ENCODE data around the gene TRUB1.
"Not testable (repeated sequence)": the region's sequence is repeated elsewhere in the genome, so short reads cannot be mapped to it uniquely, and the experiment has no call there.

TRUB1 gene

GRCh38 chr10:114922003-114922402, 16.0 kb upstream of the TRUB1 start:
- no peak overlapping the region for H3K4me3 ChIP-seq (ENCODE audit: low read length in 2 of 2)
- no peaks in the 10 kb centered on the region for H3K27me3 ChIP-seq (ENCODE audit: control insufficient read depth in 2 of 2, insufficient read depth in 2 of 2, low read length in 2 of 2)
- H3K4me1 ChIP-seq (ENCODE audit: control insufficient read depth in 2 of 2, insufficient read depth in 2 of 2, low read length in 2 of 2): no peaks in the 10 kb centered on the region
- no peak overlapping the region for H3K9ac ChIP-seq (ENCODE audit: low read depth in 1 of 2, low read length in 2 of 2)
- no peak overlapping the region for H3K27ac ChIP-seq (ENCODE audit: low read depth in 2 of 2, low read length in 2 of 2)
- no peaks in the 10 kb centered on the region for H3K36me3 ChIP-seq (ENCODE audit: control insufficient read depth in 2 of 2, insufficient read depth in 2 of 2, low read length in 2 of 2)
- H3K9me3 ChIP-seq (ENCODE audit: control insufficient read depth in 2 of 2, low read length in 2 of 2): no peaks in the 10 kb centered on the region

- no peak overlapping the region for H3K4me3 ChIP-seq (ENCODE audit: low read length in 2 of 2)
- H3K27ac ChIP-seq (ENCODE audit: low read depth in 2 of 2, low read length in 2 of 2): no peak overlapping the region
Observed at GRCh38 chr10:114923551-114923950, 14.4 kb upstream of the TRUB1 start.

GRCh38 chr10:114925587-114926586, 12.1 kb upstream of the TRUB1 start:
- no peak overlapping the region for H3K9ac ChIP-seq (ENCODE audit: low read depth in 1 of 2, low read length in 2 of 2)
- H3K4me3 ChIP-seq (ENCODE audit: low read length in 2 of 2): no peak overlapping the region
- no peak overlapping the region for H3K27ac ChIP-seq (ENCODE audit: low read depth in 2 of 2, low read length in 2 of 2)
- no peaks in the 10 kb centered on the region for H3K36me3 ChIP-seq (ENCODE audit: control insufficient read depth in 2 of 2, insufficient read depth in 2 of 2, low read length in 2 of 2)
- H3K27me3 ChIP-seq (ENCODE audit: control insufficient read depth in 2 of 2, insufficient read depth in 2 of 2, low read length in 2 of 2): no peaks in the 10 kb centered on the region
- H3K4me1 ChIP-seq (ENCODE audit: control insufficient read depth in 2 of 2, insufficient read depth in 2 of 2, low read length in 2 of 2): no peaks in the 10 kb centered on the region
- H3K9me3 ChIP-seq (ENCODE audit: control insufficient read depth in 2 of 2, low read length in 2 of 2): no peaks in the 10 kb centered on the region

More at GRCh38 chr10:114923551-114923950, 14.4 kb upstream of the TRUB1 start:
- Histone ChIP-seq H3K4me1 (ENCODE audit: control insufficient read depth in 2 of 2, insufficient read depth in 2 of 2, low read length in 2 of 2) (no peaks in the 10 kb centered on the region), H3K9me3 (ENCODE audit: control insufficient read depth in 2 of 2, low read length in 2 of 2) (no peaks in the 10 kb centered on the region), H3K9ac (ENCODE audit: low read depth in 1 of 2, low read length in 2 of 2) (no peak overlapping the region), H3K36me3 (ENCODE audit: control insufficient read depth in 2 of 2, insufficient read depth in 2 of 2, low read length in 2 of 2) (no peaks in the 10 kb centered on the region), H3K27me3 (ENCODE audit: control insufficient read depth in 2 of 2, insufficient read depth in 2 of 2, low read length in 2 of 2) (no peaks in the 10 kb centered on the region)

GRCh38 chr10:114928818-114929217, 9.2 kb upstream of the TRUB1 start:
- Histone ChIP-seq H3K9ac (ENCODE audit: low read depth in 1 of 2, low read length in 2 of 2) (no peak overlapping the region), H3K4me1 (ENCODE audit: control insufficient read depth in 2 of 2, insufficient read depth in 2 of 2, low read length in 2 of 2) (no peaks in the 10 kb centered on the region), H3K27me3 (ENCODE audit: control insufficient read depth in 2 of 2, insufficient read depth in 2 of 2, low read length in 2 of 2) (no peaks in the 10 kb centered on the region), H3K27ac (ENCODE audit: low read depth in 2 of 2, low read length in 2 of 2) (no peak overlapping the region), H3K36me3 (ENCODE audit: control insufficient read depth in 2 of 2, insufficient read depth in 2 of 2, low read length in 2 of 2) (no peaks in the 10 kb centered on the region), H3K9me3 (ENCODE audit: control insufficient read depth in 2 of 2, low read length in 2 of 2) (no peaks in the 10 kb centered on the region), H3K4me3 (ENCODE audit: low read length in 2 of 2) (no peak overlapping the region)

GRCh38 chr10:114930320-114930719, 7.7 kb upstream of the TRUB1 start:
- H3K4me1 ChIP-seq (ENCODE audit: control insufficient read depth in 2 of 2, insufficient read depth in 2 of 2, low read length in 2 of 2): no peaks in the 10 kb centered on the region
- H3K9ac ChIP-seq (ENCODE audit: low read depth in 1 of 2, low read length in 2 of 2): no peak overlapping the region
- H3K27ac ChIP-seq (ENCODE audit: low read depth in 2 of 2, low read length in 2 of 2): no peak overlapping the region
- no peak overlapping the region for H3K4me3 ChIP-seq (ENCODE audit: low read length in 2 of 2)
- no peaks in the 10 kb centered on the region for H3K36me3 ChIP-seq (ENCODE audit: control insufficient read depth in 2 of 2, insufficient read depth in 2 of 2, low read length in 2 of 2)
- no peaks in the 10 kb centered on the region for H3K27me3 ChIP-seq (ENCODE audit: control insufficient read depth in 2 of 2, insufficient read depth in 2 of 2, low read length in 2 of 2)
- H3K9me3 ChIP-seq (ENCODE audit: control insufficient read depth in 2 of 2, low read length in 2 of 2): no peaks in the 10 kb centered on the region

GRCh38 chr10:114931072-114931679, 6.8 kb upstream of the TRUB1 start:
- H3K9ac ChIP-seq (ENCODE audit: low read depth in 1 of 2, low read length in 2 of 2): no peak overlapping the region
- H3K27me3 ChIP-seq (ENCODE audit: control insufficient read depth in 2 of 2, insufficient read depth in 2 of 2, low read length in 2 of 2): no peaks in the 10 kb centered on the region
- no peak overlapping the region for H3K27ac ChIP-seq (ENCODE audit: low read depth in 2 of 2, low read length in 2 of 2)
- H3K4me1 ChIP-seq (ENCODE audit: control insufficient read depth in 2 of 2, insufficient read depth in 2 of 2, low read length in 2 of 2): no peaks in the 10 kb centered on the region
- H3K9me3 ChIP-seq (ENCODE audit: control insufficient read depth in 2 of 2, low read length in 2 of 2): no peaks in the 10 kb centered on the region
- H3K36me3 ChIP-seq (ENCODE audit: control insufficient read depth in 2 of 2, insufficient read depth in 2 of 2, low read length in 2 of 2): no peaks in the 10 kb centered on the region
- H3K4me3 ChIP-seq (ENCODE audit: low read length in 2 of 2): no peak overlapping the region

GRCh38 chr10:114932225-114932624, 5.8 kb upstream of the TRUB1 start:
- no peak overlapping the region for H3K4me3 ChIP-seq (ENCODE audit: low read length in 2 of 2)
- H3K9ac ChIP-seq (ENCODE audit: low read depth in 1 of 2, low read length in 2 of 2): no peak overlapping the region
- no peaks in the 10 kb centered on the region for H3K36me3 ChIP-seq (ENCODE audit: control insufficient read depth in 2 of 2, insufficient read depth in 2 of 2, low read length in 2 of 2)
- H3K9me3 ChIP-seq (ENCODE audit: control insufficient read depth in 2 of 2, low read length in 2 of 2): no peaks in the 10 kb centered on the region
- no peak overlapping the region for H3K27ac ChIP-seq (ENCODE audit: low read depth in 2 of 2, low read length in 2 of 2)
- no peaks in the 10 kb centered on the region for H3K4me1 ChIP-seq (ENCODE audit: control insufficient read depth in 2 of 2, insufficient read depth in 2 of 2, low read length in 2 of 2)
- no peaks in the 10 kb centered on the region for H3K27me3 ChIP-seq (ENCODE audit: control insufficient read depth in 2 of 2, insufficient read depth in 2 of 2, low read length in 2 of 2)

- Histone ChIP-seq H3K36me3 (ENCODE audit: control insufficient read depth in 2 of 2, insufficient read depth in 2 of 2, low read length in 2 of 2) (no peaks in the 10 kb centered on the region), H3K9ac (ENCODE audit: low read depth in 1 of 2, low read length in 2 of 2) (no peak overlapping the region), H3K27ac (ENCODE audit: low read depth in 2 of 2, low read length in 2 of 2) (no peak overlapping the region), H3K9me3 (ENCODE audit: control insufficient read depth in 2 of 2, low read length in 2 of 2) (no peaks in the 10 kb centered on the region), H3K27me3 (ENCODE audit: control insufficient read depth in 2 of 2, insufficient read depth in 2 of 2, low read length in 2 of 2) (no peaks in the 10 kb centered on the region), H3K4me3 (ENCODE audit: low read length in 2 of 2) (no peak overlapping the region), H3K4me1 (ENCODE audit: control insufficient read depth in 2 of 2, insufficient read depth in 2 of 2, low read length in 2 of 2) (no peaks in the 10 kb centered on the region)
Observed at GRCh38 chr10:114932945-114933344, 5.0 kb upstream of the TRUB1 start.

GRCh38 chr10:114933588-114933987, 4.4 kb upstream of the TRUB1 start:
- H3K9ac ChIP-seq (ENCODE audit: low read depth in 1 of 2, low read length in 2 of 2): no peak overlapping the region
- H3K36me3 ChIP-seq (ENCODE audit: control insufficient read depth in 2 of 2, insufficient read depth in 2 of 2, low read length in 2 of 2): no peaks in the 10 kb centered on the region
- no peak overlapping the region for H3K4me3 ChIP-seq (ENCODE audit: low read length in 2 of 2)
- H3K9me3 ChIP-seq (ENCODE audit: control insufficient read depth in 2 of 2, low read length in 2 of 2): no peaks in the 10 kb centered on the region
- no peak overlapping the region for H3K27ac ChIP-seq (ENCODE audit: low read depth in 2 of 2, low read length in 2 of 2)
- H3K27me3 ChIP-seq (ENCODE audit: control insufficient read depth in 2 of 2, insufficient read depth in 2 of 2, low read length in 2 of 2): no peaks in the 10 kb centered on the region
- H3K4me1 ChIP-seq (ENCODE audit: control insufficient read depth in 2 of 2, insufficient read depth in 2 of 2, low read length in 2 of 2): no peaks in the 10 kb centered on the region

- H3K36me3 ChIP-seq (ENCODE audit: control insufficient read depth in 2 of 2, insufficient read depth in 2 of 2, low read length in 2 of 2); H3K9ac ChIP-seq (ENCODE audit: low read depth in 1 of 2, low read length in 2 of 2); H3K9me3 ChIP-seq (ENCODE audit: control insufficient read depth in 2 of 2, low read length in 2 of 2); H3K4me3 ChIP-seq (ENCODE audit: low read length in 2 of 2); H3K4me1 ChIP-seq (ENCODE audit: control insufficient read depth in 2 of 2, insufficient read depth in 2 of 2, low read length in 2 of 2); H3K27ac ChIP-seq (ENCODE audit: low read depth in 2 of 2, low read length in 2 of 2); H3K27me3 ChIP-seq (ENCODE audit: control insufficient read depth in 2 of 2, insufficient read depth in 2 of 2, low read length in 2 of 2): not testable (repeated sequence)
Observed at GRCh38 chr10:114933995-114934394, 4.0 kb upstream of the TRUB1 start.
